Spleen (tissue), 11 donors: Measurements from ENCODE around the gene RAD51B. TPM values are rescaled to one million over a fixed set of nuclear protein-coding genes. Genes with fewer than 3 reads are reported as not detected.
"Not testable (repeated sequence)": the region's sequence is repeated elsewhere in the genome, so short reads cannot be mapped to it uniquely, and the experiment has no call there.

Experiments used
- DNase-seq: peaks from one replicate; pipeline ENCODE4 v3.0.0-alpha.2; 2020
- H3K27ac ChIP-seq, 8 donors: fragments of 200-600 bp; sonication (generic) in 7 of 8; 1 replicate in 4 of 8; 2 replicates in 4 of 8; pipeline versions ENCODE4 v1.5.0 to v1.8.0; 2016 to 2021; ENCODE audit warnings: inconsistent platforms in 4 of 8, mild to moderate bottlenecking in 4 of 8, moderate library complexity in 1 of 8
- H3K27me3 ChIP-seq, 7 donors: fragments of 200-600 bp; sonication (generic) in 6 of 7; replicated peaks in 1 of 7; 1 replicate in 4 of 7; 2 replicates in 3 of 7; pipeline versions ENCODE4 v1.5.0 to v1.8.0; 2016 to 2021; ENCODE audit warnings: inconsistent platforms in 3 of 7, mild to moderate bottlenecking in 1 of 7
- H3K36me3 ChIP-seq, 6 donors: fragments of 200-600 bp; sonication (generic) in 5 of 6; 1 replicate in 4 of 6; 2 replicates in 2 of 6; pipeline versions ENCODE4 v1.5.0 to v1.8.0; 2016 to 2021; ENCODE audit warnings: inconsistent platforms in 2 of 6
- H3K4me1 ChIP-seq, 6 donors: fragments of 200-600 bp; sonication (generic) in 5 of 6; 1 replicate in 3 of 6; 2 replicates in 3 of 6; pipeline versions ENCODE4 v1.5.0 to v1.8.0; 2016 to 2021; ENCODE audit warnings: inconsistent platforms in 3 of 6
- H3K4me3 ChIP-seq, 8 donors: fragments of 200-600 bp; sonication (generic) in 7 of 8; 1 replicate in 4 of 8; 2 replicates in 4 of 8; pipeline versions ENCODE4 v1.5.0 to v1.8.0; 2016 to 2021; ENCODE audit warnings: inconsistent platforms in 4 of 8, mild to moderate bottlenecking in 4 of 8, moderate library complexity in 2 of 8
- H3K9me3 ChIP-seq, 8 donors: fragments of 200-600 bp; sonication (generic) in 7 of 8; 1 replicate in 4 of 8; 2 replicates in 4 of 8; pipeline versions ENCODE4 v1.5.0 to v1.8.0; 2016 to 2021; ENCODE audit warnings: inconsistent platforms in 4 of 8
- POLR2A ChIP-seq, 3 donors: fragments of 450-650 bp; IDR thresholded peaks; one replicate each; pipeline ENCODE4 v1.5.1; 2017; ENCODE audit warnings: antibody characterized with exemption in 3 of 3, mild to moderate bottlenecking in 1 of 3
- POLR2AphosphoS5 ChIP-seq, 3 donors: sonication (generic); formaldehyde crosslinking; IDR thresholded peaks; one replicate each; pipeline ENCODE4 v1.5.1; 2017; ENCODE audit warnings: antibody characterized with exemption in 3 of 3
- WGBS, 5 donors: extraction: QIAGEN DNeasy Blood & Tissue Kit in 3 of 5; methylation state at CpG; one replicate each; pipeline versions ENCODE4 v1.1.5 to v1.1.7; 2013 to 2018; 5-methylcytosine and 5-hydroxymethylcytosine counted together
- intact Hi-C: fragments of 100-400 bp; cut with DNase I; formaldehyde crosslinking; loops from one replicate; pipeline ENCODE4 v1.15.0; 2023; ENCODE audit warnings: low total_unique reads
- polyA plus RNA-seq, 3 donors: library from polyadenylated mRNA; stranded (reverse); fragments of 200-250 nt; gene quantifications; one replicate each; pipeline ENCODE4 v1.2.1, GENCODE V29; 2013
- total RNA-seq, 7 donors: library from RNA; depleted of rRNA in 3 of 7; stranded (reverse); fragments of >200 nt in 3 of 7; fragmentation: NEBNext Ultra II Directional in 4 of 7; extraction: Animal tissue kit (Norgen Biotek cat#: 25700) in 4 of 7; gene quantifications; one replicate each; pipeline versions ENCODE4 v1.1.0 to v1.2.1, GENCODE V29; 2016 to 2021
- TF ChIP-seq, protein P1 (sequence below), 11 experiments: fragments of 200-600 bp in 7 of 11; fragments of 450-650 bp in 4 of 11; sonication (generic) in 4 of 11; IDR thresholded peaks in 8 of 11; conservative IDR thresholded peaks in 3 of 11; 1 replicate in 7 of 11; 2 replicates in 4 of 11; pipeline versions ENCODE4 v1.4.0 to v1.8.0; 2016 to 2021; ENCODE audit warnings: antibody characterized with exemption in 11 of 11, inconsistent platforms in 4 of 11, mild to moderate bottlenecking in 1 of 11
- donor health status: healthy with polysubstance abuse.
- donor health status: DM: no; HTN: no; CAD: no; lungs with moderate emphysema.
- donor health status: DM: no; HTN: no; CAD: no.
- donor health status: Bipolar disorder and iron deficiency.
- donor health status: healthy.
- donor health status: DM: no; HTN: no; CAD: no.
- donor health status: DM: yes; HTN: yes; CAD: no.

The RAD51B gene
- total and polyA plus RNA-seq, 10 donors = 4.2 to 43.7 (median 29.8) TPM

DNA sequence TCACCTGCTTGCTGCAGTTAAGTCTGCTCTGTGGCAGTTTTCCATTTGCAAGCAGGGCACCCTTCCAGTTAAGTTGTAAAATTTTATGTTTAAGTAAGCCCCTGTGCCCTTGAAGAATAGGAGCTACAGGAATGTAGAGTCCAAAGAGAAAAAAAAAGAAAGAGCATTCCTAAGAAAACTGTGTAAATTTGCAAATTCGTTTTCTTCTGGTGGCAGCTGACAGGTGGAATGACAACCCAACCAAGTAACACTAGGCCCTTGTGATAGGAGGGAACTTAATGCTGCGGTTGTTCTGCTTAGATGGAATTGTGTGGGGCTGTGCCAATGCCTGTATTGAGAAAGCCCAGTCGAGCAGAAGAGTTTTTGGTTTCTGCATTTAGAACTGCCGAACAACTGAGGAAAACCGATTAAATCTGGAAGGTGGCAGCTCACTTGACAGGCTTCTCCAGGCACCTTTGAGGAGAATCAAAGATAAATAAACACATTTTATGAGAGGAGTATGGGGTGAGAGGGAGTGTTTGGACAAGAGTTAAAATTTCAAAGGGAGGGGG lies 280.0 kb downstream of the RAD51B start:
- Histone ChIP-seq H3K9me3 (peaks cover 0 to 41% (median 33%) of the 10 kb centered on the region in 8 donors), H3K36me3 (peaks cover 0 to 19% (median 2%) of the 10 kb centered on the region in 6 donors), H3K4me3 (no peak overlapping the region), H3K27ac (no peak overlapping the region), H3K4me1 (no peaks in the 10 kb centered on the region), H3K27me3 (no peaks in the 10 kb centered on the region)
- TF ChIP-seq POLR2A (IDR thresholded peaks at IDR 0.05) (no peak), POLR2AphosphoS5 (IDR thresholded peaks at IDR 0.05) (no peak)
- TF ChIP-seq, protein P1, sequence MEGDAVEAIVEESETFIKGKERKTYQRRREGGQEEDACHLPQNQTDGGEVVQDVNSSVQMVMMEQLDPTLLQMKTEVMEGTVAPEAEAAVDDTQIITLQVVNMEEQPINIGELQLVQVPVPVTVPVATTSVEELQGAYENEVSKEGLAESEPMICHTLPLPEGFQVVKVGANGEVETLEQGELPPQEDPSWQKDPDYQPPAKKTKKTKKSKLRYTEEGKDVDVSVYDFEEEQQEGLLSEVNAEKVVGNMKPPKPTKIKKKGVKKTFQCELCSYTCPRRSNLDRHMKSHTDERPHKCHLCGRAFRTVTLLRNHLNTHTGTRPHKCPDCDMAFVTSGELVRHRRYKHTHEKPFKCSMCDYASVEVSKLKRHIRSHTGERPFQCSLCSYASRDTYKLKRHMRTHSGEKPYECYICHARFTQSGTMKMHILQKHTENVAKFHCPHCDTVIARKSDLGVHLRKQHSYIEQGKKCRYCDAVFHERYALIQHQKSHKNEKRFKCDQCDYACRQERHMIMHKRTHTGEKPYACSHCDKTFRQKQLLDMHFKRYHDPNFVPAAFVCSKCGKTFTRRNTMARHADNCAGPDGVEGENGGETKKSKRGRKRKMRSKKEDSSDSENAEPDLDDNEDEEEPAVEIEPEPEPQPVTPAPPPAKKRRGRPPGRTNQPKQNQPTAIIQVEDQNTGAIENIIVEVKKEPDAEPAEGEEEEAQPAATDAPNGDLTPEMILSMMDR (IDR thresholded peaks at IDR 0.05 in 8 of 11, conservative IDR thresholded peaks at IDR 0.05 in 3 of 11) = no peak
- no peak for DNase-seq
- intact Hi-C loops = no loop called here
- 91 to 95% (median 93%) methylated on average over 5 of the region's 5 CpGs for WGBS, 5 donors

DNA sequence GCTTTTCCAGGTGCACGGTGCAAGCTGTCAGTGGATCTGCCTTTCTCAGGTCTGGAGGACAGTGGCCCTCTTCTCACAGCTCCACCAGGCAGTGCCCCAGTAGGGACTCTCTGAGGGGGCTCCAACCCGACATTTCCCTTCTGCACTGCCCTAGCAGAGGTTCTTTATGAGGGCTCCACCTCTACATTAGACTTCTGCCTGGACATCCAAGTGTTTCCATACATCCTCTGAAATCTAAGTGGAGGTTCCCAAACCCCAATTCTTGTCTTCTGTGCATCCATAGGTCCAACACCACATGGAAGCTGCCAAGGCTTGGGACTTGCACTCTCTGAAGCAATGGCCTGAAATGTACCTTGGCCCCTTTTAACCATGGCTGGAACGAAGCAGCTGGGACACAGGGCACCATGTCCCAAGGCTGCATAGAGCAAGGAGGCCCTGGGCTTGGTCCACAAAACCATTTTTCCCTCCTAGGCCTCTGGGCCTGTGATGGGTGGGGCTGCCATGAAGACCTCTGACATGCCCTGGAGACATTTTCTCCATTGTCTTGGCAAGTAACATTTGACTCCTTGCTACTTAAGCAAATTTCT lies 282.2 kb downstream of the RAD51B start:
- H3K27ac ChIP-seq, H3K4me3 ChIP-seq, H3K4me1 ChIP-seq, H3K27me3 ChIP-seq, intact Hi-C loops, DNase-seq: not testable (repeated sequence)
- WGBS, 5 donors = 93 to 98% (median 97%) methylated on average over 3 of the region's 3 CpGs
- Histone ChIP-seq H3K36me3 (peaks cover 0 to 19% (median 2%) of the 10 kb centered on the region in 6 donors), H3K9me3 (peaks cover 0 to 41% (median 33%) of the 10 kb centered on the region in 8 donors)

DNA sequence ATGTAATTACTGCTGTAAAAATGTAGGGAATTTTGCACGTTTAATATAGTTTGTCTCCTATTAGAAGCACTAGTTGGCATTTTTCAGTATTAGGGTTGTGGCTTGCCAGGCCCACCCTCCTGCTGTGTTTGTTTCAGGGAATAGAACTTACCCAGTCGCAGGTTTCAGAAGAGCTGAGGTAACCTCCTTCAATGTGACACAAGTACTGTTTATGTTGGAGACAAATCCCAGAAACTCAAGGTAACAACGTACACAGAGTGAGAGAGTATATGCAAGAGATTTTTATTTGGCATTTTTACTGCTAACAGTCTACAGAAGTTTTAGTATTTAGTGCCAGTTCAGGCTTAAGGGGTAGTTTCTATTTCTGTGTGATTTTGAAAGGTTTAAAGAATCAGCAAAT lies 284.3 kb downstream of the RAD51B start:
- Histone ChIP-seq H3K36me3 (peaks cover 0 to 19% (median 2%) of the 10 kb centered on the region in 6 donors), H3K9me3 (peaks cover 0 to 41% (median 33%) of the 10 kb centered on the region in 8 donors), H3K4me3 (no peak overlapping the region), H3K27ac (no peak overlapping the region), H3K27me3 (no peaks in the 10 kb centered on the region), H3K4me1 (no peaks in the 10 kb centered on the region)
- no peak for TF ChIP-seq POLR2A (IDR thresholded peaks at IDR 0.05)
- no peak for TF ChIP-seq POLR2AphosphoS5 (IDR thresholded peaks at IDR 0.05)
- TF ChIP-seq, protein P1 (IDR thresholded peaks at IDR 0.05 in 8 of 11, conservative IDR thresholded peaks at IDR 0.05 in 3 of 11) = no peak
- DNase-seq = no peak
- intact Hi-C loops = no loop called here
- 89 to 97% (median 93%) methylated on average over 3 of the region's 3 CpGs for WGBS, 5 donors

DNA sequence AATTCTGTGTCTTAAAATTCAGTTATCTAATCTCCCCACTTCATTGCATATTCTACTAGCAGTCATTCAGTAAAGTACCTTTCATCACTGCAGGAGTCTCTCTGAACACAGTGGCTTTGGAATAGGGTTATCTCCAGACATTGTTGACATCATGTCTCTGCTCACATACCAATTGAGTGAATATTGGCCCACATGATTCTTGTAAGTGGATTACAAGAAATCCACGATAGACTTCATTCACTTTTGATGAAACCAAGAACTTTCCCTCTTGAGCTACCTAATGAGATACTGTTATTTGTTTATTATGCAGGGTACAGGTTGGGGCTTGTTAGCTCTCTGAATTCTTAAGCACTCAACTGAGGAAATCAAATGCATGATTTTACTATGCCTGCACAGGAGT lies 284.9 kb downstream of the RAD51B start:
- no peak for DNase-seq
- no peak overlapping the region for H3K27ac ChIP-seq
- no peaks in the 10 kb centered on the region for H3K27me3 ChIP-seq
- H3K9me3 ChIP-seq = peaks cover 0 to 38% (median 33%) of the 10 kb centered on the region in 8 donors
- 75 to 95% (median 91%) methylated on average over 1 of the region's 1 CpG for WGBS, 5 donors
- peaks cover 0 to 19% (median 2%) of the 10 kb centered on the region in 6 donors for H3K36me3 ChIP-seq
- TF ChIP-seq, protein P1 (IDR thresholded peaks at IDR 0.05 in 8 of 11, conservative IDR thresholded peaks at IDR 0.05 in 3 of 11) = no peak
- TF ChIP-seq POLR2AphosphoS5 (IDR thresholded peaks at IDR 0.05) (no peak), POLR2A (IDR thresholded peaks at IDR 0.05) (no peak)
- H3K4me3 ChIP-seq = no peak overlapping the region
- no peaks in the 10 kb centered on the region for H3K4me1 ChIP-seq
- intact Hi-C loops = no loop called here
